GM10248 (cell line): Measurements from ENCODE around the gene CCDC141.

Experiments
- CTCF ChIA-PET: fragments of 300-600 bp; sonication (Branson Sonifier 250); formaldehyde crosslinking; extraction: SDS; loops from one replicate; lab custom pipeline; 2021; ENCODE audit warnings: antibody characterized with exemption; lab: Yijun Ruan, JAX
- POLR2A ChIA-PET: fragments of 350-650 bp; sonication (Branson Sonifier 250); formaldehyde crosslinking; extraction: SDS; loops from one replicate; lab custom pipeline; 2020; ENCODE audit warnings: antibody characterized with exemption; lab: Yijun Ruan, JAX
- DNase-seq: peaks from one replicate; pipeline ENCODE4 v3.0.0; 2012; ENCODE audit errors: extremely low spot score
- TF ChIP-seq, protein P1 (sequence below): IDR thresholded peaks from 2 replicates; pipeline ENCODE4 v1.5.1; 2012; ENCODE audit warnings: mild to moderate bottlenecking, low read depth; ENCODE audit errors: extremely low read depth, missing control alignments, control extremely low read depth

The CCDC141 gene

DNA sequence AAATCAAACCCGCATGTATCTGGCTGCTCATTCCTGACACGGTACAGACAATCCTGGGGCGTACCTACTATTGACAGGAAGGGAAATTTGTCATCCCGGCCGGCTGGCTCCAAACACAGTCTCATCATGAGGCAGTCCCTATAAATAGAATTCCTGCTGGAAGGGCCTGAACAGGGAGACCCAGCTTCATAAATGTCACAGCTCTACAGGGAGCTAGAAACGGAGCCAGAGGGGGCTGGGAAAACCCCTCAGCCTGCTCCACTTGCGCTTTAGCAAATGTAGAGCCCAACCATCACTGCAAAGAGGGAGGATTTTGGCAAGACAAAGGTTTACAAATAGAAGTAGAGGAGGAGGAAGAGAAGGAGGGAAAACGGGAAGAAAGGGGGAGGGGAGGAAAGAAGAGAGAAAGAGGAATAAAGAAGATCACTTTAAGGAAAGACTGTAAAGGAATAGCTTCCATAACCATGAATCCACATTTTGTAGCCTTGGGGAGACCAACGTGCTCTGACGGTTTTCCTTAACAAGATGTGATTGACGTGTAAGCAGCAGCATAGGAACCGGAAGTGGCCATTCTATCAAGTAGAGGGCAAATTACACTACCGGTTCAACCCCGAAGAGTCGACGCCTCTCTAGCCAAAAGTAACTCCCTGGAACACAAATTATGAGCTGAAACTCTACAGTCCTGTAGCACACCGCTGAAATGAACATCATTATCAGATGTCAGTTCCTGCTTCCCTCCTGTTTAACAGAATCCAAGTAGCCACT, 185.9 kb downstream of the CCDC141 start:
- POLR2A ChIA-PET: no interaction called here
- no peak for DNase-seq
- CTCF ChIA-PET: interaction anchor here (1.0 to 1.6 kb wide), 5 partner anchors 12 to 33 kb away, joined by 3 to 4 read pairs (median 3); no protein-coding TSS in a partner anchor

DNA sequence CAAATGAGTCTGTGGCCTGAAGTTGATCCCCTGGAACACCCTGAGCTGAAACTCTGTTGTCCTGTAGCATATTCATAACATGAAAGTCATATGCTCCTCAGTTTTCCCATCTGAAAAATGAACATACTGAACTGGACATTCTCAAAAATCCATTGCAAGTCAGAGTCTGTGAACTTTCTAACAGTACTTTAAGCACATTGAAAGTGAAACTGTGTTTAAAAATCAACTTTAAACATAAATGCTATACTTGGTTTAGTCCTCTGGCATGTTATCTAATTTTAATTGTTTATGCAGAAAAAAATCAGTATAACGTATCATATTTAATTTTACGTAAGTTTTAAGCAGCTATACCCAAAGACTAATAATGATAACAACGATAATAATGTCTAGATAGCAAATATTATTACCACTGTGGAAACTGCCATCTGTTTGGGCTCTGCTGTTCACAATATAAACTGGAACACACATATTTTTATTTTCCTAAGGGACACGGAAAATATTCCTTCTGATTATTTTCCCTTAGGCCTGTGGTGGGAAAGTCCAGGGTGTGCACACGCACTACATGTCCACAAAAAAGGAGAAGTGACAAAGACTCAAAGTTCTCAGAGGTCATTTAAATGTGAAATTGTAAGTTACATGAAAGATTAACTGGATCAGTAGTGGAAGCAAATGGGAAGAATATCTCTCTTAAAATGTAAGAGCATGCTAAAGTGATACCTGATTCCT, 186.6 kb downstream of the CCDC141 start:
- TF ChIP-seq, protein P1, sequence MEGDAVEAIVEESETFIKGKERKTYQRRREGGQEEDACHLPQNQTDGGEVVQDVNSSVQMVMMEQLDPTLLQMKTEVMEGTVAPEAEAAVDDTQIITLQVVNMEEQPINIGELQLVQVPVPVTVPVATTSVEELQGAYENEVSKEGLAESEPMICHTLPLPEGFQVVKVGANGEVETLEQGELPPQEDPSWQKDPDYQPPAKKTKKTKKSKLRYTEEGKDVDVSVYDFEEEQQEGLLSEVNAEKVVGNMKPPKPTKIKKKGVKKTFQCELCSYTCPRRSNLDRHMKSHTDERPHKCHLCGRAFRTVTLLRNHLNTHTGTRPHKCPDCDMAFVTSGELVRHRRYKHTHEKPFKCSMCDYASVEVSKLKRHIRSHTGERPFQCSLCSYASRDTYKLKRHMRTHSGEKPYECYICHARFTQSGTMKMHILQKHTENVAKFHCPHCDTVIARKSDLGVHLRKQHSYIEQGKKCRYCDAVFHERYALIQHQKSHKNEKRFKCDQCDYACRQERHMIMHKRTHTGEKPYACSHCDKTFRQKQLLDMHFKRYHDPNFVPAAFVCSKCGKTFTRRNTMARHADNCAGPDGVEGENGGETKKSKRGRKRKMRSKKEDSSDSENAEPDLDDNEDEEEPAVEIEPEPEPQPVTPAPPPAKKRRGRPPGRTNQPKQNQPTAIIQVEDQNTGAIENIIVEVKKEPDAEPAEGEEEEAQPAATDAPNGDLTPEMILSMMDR: no peak
- ChIA-PET POLR2A (no interaction called here), CTCF (interaction anchor here (1.0 to 1.6 kb wide), 3 partner anchors 13 to 33 kb away, joined by 3 to 4 read pairs (median 3); no protein-coding TSS in a partner anchor)
- no peak for DNase-seq

More for the DNA sequence above, 185.9 kb downstream of the CCDC141 start:
- TF ChIP-seq, protein P1: no peak

DNA sequence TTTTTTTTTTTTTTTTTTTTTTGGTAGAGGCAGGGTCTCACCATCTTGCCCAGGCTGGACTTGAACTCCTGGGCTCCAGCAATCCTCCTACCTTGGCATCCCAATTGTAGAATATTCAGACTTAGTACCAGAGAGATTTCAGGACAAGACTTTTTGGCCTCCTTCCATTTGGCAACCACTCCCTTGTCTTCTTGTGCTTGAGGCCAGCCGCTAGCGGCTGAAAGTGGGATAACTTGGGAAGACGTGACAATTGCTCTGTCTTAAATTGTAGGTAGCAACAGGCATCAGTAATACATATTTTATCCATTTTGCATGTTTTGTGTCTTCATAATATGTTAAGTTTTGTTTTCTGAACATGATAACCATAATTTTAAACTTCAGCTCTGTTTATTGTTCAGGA, 189.4 kb downstream of the CCDC141 start:
- TF ChIP-seq, protein P1: no peak
- POLR2A ChIA-PET: no interaction called here
- no peak for DNase-seq
- CTCF ChIA-PET: no interaction called here

DNA sequence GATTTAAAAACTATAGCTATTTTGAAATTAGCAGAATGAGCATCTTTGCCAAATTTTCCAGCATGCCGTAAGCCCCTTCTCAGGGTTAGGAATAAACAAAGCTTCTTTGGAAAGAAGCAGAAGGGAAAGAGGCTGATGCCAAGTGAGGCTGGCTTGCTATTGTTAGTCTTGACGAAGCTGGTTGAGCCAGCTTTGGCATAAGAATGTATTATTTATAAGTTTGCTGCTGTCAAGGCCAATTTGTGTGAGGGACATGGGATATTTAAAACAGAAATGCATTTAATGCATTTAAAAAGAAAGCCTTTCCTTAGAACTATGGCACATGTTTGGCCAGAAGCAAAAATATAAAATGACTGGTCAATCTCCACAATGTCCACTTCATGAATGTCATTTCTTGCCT, 190.2 kb downstream of the CCDC141 start:
- ChIA-PET CTCF (interaction anchor here (0.9 to 1.3 kb wide), 3 partner anchors 19 to 81 kb away, joined by 3 read pairs; no protein-coding TSS in a partner anchor), POLR2A (no interaction called here)
- TF ChIP-seq, protein P1: no peak
- no peak for DNase-seq

DNA sequence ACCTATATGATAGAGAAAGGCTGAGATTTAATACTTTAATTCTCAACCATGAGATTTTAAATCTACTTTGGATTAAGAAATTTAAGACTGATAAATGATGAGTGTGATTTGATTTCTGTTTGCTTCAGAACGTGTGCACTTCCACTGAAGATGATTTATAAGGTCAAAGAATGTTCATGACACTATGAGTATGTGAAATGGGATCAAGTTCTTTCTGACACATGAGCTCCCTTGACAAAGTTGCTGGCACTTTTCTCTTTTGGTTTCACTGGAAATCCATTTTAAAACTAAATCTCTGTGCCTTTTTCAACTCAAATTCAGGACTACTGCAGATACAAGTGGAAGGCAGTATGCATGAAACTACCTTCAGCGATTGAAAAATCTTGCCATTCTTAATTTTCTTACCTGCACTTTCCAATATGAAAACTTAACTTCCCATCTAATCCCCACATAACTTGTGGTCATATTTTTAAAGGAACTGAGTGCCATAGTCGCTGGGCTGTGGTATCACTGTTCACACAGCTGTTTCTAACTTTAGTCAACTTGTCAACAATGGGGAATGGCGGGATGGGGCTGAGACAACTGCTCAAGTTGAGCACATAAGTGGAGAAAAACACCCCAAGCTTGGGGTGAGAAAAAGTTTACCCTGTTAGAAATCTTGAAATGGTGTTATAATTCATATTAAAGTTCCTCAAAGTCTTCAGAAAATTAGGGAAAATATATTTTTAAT, 190.9 kb downstream of the CCDC141 start:
- ChIA-PET CTCF (interaction anchor here (0.9 to 1.3 kb wide), 3 partner anchors 20 to 80 kb away, joined by 3 read pairs; no protein-coding TSS in a partner anchor), POLR2A (no interaction called here)
- TF ChIP-seq, protein P1: no peak
- no peak for DNase-seq

DNA sequence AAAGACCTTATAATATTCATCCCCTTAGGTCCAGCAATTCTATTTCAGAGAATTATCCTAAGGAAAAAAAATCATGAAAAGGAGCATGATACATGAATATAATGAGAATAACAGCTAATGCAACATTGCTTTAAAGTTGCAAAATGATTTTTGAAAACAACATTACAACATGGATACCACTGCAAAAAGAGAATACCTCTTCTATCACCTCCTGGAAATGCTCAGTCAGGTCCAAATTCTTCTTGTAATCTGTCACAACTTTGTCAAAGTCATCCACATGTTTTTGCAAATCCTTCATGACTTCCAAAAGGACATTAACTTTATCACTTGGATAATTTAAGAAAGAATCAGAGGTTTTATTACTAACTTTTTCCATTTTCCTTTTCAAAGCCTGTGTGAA, 194.8 kb downstream of the CCDC141 start:
- DNase-seq: no peak
- TF ChIP-seq, protein P1: no peak
- CTCF ChIA-PET: no interaction called here
- POLR2A ChIA-PET: no interaction called here
